Measurements from ENCODE around the gene ABLIM1.

DNA sequence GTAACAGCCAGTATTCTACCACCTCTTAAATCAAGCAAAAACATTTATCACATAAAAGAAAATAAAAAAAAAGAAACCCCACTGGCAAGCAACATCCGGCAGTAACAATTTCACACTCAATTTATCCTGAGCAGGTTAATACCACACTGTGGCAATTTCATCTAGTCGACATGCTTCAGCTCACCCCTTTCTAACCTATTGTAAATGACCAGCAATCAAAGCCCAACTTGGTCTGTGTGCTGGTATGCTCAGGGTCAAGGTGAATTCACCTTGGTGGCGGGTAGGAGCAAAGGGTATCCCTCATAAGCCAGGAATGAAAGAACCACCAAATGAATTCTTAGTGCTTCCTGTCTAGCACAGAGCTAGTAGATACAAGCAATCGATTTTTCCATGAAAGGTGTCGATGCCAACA lies 144.7 kb downstream of the ABLIM1 start:
- TF ChIP-seq, protein P1, sequence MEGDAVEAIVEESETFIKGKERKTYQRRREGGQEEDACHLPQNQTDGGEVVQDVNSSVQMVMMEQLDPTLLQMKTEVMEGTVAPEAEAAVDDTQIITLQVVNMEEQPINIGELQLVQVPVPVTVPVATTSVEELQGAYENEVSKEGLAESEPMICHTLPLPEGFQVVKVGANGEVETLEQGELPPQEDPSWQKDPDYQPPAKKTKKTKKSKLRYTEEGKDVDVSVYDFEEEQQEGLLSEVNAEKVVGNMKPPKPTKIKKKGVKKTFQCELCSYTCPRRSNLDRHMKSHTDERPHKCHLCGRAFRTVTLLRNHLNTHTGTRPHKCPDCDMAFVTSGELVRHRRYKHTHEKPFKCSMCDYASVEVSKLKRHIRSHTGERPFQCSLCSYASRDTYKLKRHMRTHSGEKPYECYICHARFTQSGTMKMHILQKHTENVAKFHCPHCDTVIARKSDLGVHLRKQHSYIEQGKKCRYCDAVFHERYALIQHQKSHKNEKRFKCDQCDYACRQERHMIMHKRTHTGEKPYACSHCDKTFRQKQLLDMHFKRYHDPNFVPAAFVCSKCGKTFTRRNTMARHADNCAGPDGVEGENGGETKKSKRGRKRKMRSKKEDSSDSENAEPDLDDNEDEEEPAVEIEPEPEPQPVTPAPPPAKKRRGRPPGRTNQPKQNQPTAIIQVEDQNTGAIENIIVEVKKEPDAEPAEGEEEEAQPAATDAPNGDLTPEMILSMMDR (IDR thresholded peaks at IDR 0.05) = no peak
- no peak for TF ChIP-seq ZFX (IDR thresholded peaks at IDR 0.05; ENCODE audit: borderline replicate concordance)

Data from 22Rv1 (cell line).